Spleen (tissue), 7 donors: ENCODE data around the gene REG3G.
"Not testable (repeated sequence)": the region's sequence is repeated elsewhere in the genome, so short reads cannot be mapped to it uniquely, and the experiment has no call there.

Experiments used
- POLR2A ChIP-seq, 3 donors: fragments of 450-650 bp; IDR thresholded peaks; one replicate each; pipeline ENCODE4 v1.5.1; 2017; ENCODE audit warnings: antibody characterized with exemption in 3 of 3, mild to moderate bottlenecking in 1 of 3
- TF ChIP-seq, protein P1 (sequence below), 11 experiments: fragments of 200-600 bp in 7 of 11; fragments of 450-650 bp in 4 of 11; sonication (generic) in 4 of 11; IDR thresholded peaks in 8 of 11; conservative IDR thresholded peaks in 3 of 11; 1 replicate in 7 of 11; 2 replicates in 4 of 11; pipeline versions ENCODE4 v1.4.0 to v1.8.0; 2016 to 2021; ENCODE audit warnings: antibody characterized with exemption in 11 of 11, inconsistent platforms in 4 of 11, mild to moderate bottlenecking in 1 of 11
- donor health status: DM: no; HTN: no; CAD: no; lungs with moderate emphysema.
- donor health status: DM: no; HTN: no; CAD: no.
- donor health status: DM: no; HTN: no; CAD: no.

DNA sequence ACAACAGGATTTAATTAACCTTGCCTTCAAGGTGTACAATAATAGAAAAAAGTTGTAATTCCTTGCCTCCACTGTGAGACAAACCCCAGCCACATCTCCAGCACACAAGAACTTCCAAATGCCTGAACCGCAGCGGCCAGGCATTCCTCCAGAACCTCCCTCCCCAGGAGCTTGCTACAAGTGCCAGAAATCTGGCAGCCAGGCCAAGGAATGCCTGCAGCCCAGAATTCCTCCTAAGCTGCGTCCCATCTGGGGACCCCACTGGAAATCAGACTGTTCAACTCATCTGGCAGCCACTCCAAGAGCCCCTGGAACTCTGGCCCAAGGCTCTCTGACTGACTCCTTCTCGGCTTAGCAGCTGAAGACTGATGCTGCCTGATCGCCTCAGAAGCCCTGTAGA is 28.0 kb downstream of the REG3G start:
- TF ChIP-seq, protein P1, sequence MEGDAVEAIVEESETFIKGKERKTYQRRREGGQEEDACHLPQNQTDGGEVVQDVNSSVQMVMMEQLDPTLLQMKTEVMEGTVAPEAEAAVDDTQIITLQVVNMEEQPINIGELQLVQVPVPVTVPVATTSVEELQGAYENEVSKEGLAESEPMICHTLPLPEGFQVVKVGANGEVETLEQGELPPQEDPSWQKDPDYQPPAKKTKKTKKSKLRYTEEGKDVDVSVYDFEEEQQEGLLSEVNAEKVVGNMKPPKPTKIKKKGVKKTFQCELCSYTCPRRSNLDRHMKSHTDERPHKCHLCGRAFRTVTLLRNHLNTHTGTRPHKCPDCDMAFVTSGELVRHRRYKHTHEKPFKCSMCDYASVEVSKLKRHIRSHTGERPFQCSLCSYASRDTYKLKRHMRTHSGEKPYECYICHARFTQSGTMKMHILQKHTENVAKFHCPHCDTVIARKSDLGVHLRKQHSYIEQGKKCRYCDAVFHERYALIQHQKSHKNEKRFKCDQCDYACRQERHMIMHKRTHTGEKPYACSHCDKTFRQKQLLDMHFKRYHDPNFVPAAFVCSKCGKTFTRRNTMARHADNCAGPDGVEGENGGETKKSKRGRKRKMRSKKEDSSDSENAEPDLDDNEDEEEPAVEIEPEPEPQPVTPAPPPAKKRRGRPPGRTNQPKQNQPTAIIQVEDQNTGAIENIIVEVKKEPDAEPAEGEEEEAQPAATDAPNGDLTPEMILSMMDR (IDR thresholded peaks at IDR 0.05 in 8 of 11, conservative IDR thresholded peaks at IDR 0.05 in 3 of 11): not testable (repeated sequence)
- TF ChIP-seq POLR2A (IDR thresholded peaks at IDR 0.05): not testable (repeated sequence)
